OCI-LY1 (cell line): ENCODE measurements around the gene CDH20.

Experiments used
- EZH2 ChIP-seq: fragments of 200-600 bp; sonication (generic), shearing (Covaris generic); IDR thresholded peaks from 2 replicates; pipeline ENCODE4 v1.8.0; 2017; ENCODE audit warnings: borderline replicate concordance, mixed run types, mild to moderate bottlenecking, antibody characterized with exemption, low read length, moderate library complexity, mixed read lengths
- TF ChIP-seq, protein P1 (sequence below): fragments of 200-600 bp; sonication (generic), shearing (Covaris generic); IDR thresholded peaks from 2 replicates; pipeline ENCODE4 v1.5.1; 2017; ENCODE audit warnings: mild to moderate bottlenecking, antibody characterized with exemption, low read length, moderate library complexity, mixed read lengths

DNA sequence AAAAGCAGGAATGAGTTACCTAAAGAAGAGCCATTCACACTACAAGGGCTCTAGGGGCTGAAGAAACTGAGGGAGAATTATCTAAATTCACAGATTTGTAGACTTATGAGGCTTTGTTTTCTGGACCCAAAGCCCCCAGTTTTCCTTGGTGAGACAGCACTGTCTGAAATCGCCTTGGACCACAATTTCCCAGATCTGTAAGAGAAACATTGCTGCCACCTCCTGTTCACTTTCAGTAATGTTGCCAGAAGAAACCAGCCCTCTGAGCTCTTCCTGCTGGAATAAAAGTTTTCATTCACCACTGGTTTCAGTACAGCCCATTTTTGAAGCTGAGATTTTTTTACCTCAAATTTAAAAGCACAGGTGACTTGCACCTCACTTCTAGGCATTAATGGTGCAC is 169.2 kb downstream of the CDH20 start:
- TF ChIP-seq, protein P1, sequence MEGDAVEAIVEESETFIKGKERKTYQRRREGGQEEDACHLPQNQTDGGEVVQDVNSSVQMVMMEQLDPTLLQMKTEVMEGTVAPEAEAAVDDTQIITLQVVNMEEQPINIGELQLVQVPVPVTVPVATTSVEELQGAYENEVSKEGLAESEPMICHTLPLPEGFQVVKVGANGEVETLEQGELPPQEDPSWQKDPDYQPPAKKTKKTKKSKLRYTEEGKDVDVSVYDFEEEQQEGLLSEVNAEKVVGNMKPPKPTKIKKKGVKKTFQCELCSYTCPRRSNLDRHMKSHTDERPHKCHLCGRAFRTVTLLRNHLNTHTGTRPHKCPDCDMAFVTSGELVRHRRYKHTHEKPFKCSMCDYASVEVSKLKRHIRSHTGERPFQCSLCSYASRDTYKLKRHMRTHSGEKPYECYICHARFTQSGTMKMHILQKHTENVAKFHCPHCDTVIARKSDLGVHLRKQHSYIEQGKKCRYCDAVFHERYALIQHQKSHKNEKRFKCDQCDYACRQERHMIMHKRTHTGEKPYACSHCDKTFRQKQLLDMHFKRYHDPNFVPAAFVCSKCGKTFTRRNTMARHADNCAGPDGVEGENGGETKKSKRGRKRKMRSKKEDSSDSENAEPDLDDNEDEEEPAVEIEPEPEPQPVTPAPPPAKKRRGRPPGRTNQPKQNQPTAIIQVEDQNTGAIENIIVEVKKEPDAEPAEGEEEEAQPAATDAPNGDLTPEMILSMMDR = peak; percentile 72
- TF ChIP-seq EZH2 = no peak
